Measurements from ENCODE around the gene TMEM151B.

Gene TMEM151B

DNA sequence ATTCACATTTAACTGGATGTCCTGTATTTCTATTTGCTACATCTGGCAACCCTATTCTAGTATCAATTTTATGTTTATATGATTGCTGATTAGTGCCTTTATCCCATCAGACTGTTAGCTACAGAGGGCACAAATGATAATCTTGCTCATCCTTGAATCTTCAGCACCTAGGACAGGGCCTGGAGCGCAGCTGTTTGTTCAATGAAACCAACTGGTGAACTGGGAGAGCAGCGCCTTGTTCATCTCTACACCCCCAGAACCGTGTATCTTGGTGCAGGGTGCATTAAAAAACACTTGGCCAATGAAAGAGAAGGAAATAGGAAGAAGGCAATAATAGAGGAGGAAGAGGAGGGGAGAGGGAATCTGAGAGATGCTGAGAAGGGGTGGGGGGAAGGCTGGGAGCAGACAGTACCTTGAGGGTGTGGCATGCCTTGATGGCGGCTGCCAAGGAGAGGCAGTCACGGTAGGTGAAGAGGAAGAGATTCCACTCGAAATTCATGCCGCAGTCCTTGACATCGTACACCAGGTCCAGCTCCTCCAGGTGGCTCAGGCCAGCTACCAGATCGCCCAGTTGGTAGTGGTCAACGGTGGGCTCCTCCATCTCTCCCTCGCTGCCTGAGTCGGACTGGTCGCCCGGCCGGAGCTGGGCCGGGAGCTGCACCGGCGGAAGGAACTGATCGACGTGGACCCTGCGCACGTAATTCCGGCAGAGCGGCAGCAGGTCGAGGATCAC, 15.5 kb downstream of the TMEM151B start:
- DNase-seq: no peak

DNA sequence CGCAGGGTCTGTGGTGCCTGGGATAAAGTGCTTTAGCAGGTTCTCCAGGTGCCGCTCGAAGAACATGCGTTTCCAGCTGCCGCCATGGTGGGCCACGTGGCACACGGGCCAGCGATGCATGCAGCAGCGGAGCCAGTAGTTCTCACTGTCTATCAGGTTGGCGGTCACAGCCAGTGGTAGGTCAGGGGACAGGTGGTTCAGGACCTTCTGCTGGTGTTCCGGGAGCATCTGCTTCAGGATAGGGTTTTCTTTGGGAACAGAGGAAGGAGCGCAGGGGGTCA, 16.0 kb downstream of the TMEM151B start:
- no peak for DNase-seq

GRCh38 chr6:44286747-44287146, 16.5 kb downstream of the TMEM151B start:
- DNase-seq: no peak

GRCh38 chr6:44289726-44290260, 19.5 kb downstream of the TMEM151B start:
- no peak for DNase-seq

DNA sequence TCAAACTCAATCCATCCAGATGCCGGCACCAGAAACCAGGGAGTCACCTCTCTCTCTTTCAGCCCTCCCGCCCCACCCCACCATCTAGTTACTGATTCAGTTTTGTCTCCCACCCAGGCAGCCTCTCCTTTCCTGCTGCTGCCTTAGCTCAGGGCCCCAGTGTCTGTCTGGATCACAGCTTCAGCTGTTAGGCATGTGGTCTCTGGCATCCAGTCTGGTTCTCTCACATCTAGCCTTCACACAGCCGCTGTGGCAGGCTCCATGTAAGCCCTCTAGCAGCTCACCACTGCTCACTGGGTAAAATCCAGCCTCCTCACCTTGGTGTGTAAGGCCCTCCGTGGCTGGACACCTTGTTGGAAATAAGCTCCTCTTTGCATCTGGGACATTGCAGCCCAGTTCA, 21.6 kb downstream of the TMEM151B start:
- DNase-seq: no peak

DNA sequence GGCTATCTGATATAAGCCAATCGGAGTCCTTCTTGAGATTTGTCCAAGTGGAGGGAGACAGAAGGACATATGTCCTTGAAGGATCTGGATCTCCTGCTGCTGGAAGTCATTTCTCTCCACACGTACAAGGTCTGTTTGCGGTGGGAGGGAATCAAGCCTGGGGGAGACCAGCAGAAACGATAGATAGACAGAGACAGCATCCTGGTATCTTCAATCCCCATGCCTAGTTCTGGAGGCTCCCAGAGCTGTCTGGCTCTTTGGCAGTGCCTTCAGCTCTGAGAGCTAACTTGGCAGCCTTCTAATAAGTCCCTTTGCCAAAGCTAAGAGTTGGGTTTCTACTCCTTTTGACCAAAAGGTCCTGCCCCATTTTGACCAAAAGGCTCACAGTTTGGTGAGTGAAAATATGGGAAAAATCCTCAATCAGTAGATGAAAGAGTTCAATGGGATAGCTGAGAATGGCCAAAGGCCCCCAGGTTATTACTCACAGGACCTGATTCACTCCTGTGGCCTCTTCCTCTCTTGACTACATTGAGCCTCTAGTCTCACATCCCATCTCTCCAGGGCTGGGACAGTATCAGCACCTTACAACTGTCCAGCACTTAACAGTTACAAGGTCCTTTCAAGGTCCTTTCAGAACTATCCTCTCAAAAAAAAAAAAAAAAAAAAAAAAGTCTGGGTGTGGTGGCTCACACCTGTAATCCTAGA, 22.6 kb downstream of the TMEM151B start:
- no peak for DNase-seq

- no peak for DNase-seq
These were observed 24.9 kb downstream of the TMEM151B start for GRCh38 chr6:44294832-44295791.

- peak; percentile 52 for DNase-seq
These were observed 27.1 kb downstream of the TMEM151B start for GRCh38 chr6:44297063-44298038.

- DNase-seq: no peak
These were observed 28.0 kb downstream of the TMEM151B start for GRCh38 chr6:44298055-44298803.

DNA sequence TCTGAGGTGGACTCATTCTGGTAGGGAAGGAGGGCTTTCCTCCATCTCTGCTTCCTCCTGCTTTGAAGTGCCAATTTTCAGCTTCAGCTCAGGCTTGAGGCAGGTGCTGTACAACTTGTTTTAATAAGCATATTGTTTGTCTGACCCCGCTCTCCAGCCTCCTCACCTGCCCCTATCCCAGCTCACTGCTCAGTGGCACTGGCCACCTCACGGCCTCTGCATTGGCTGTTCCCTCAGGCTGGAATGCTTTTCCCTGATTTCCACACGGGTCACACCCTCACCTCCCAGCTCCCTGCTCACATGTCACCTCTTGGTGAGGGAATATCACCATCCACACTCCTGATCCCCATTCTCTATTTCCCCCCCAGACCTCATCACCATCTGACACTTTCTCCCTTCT, 28.6 kb downstream of the TMEM151B start:
- no peak for DNase-seq

- no peak for DNase-seq
These were observed 30.1 kb downstream of the TMEM151B start for GRCh38 chr6:44300292-44300823.

- no peak for DNase-seq
These were observed 30.9 kb downstream of the TMEM151B start for GRCh38 chr6:44301106-44301505.

DNA sequence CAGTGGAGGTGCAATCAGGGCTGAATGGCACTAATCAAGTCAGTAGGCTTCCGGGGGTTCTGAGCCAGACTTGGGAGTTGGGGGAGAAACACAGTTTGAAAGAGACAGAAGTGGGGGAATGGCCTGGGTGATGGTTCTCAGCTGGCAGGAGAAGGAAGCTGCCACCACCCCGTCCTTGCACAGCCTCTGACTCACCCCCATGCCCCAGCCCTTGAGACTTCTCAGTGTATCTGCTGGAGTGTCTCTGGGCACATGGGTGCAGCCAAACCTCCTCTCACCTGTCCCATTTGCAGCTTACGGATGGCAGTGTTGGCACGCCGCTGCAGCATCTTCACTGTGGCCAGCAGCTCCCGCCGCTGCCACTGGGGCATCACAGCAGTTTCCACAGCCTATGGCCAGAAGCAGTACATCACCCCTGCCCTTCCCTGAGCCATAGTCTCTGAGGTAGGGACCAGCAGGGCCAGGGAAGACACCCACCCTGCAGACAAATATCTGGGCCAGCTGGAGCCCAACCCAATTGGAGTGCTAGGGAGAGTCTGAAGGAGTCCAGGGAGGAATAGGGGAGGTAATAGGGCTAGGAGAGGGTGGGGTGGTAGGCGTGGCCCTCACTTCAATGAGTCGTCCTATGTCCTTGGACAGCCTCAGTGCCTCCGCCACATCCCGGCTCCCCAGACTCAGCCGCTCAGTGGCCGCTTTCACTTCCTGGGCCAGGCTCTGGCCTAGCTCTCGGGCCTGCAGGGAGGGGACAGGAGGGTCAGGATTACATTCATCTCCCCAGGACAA, 31.7 kb downstream of the TMEM151B start:
- DNase-seq: no peak

DNA sequence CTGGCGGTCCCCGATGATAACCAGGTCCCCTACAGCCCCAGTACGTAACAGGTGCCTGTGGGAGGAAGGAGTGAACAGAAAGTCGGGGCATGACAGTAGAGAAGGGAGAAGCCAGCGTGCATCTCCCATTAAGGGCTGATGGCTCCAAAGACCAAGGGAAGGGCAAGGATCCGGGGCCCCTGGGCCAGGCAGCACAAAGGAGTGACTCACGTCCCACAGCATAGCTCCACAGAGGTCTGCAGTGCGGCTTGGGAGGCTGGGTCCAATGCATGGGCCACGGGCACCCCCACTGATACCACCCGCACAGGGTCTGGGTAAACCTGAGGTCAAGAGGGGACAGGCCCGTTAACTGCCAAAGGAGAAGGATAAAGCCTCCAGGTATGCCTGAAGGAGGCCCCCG, 32.6 kb downstream of the TMEM151B start:
- DNase-seq: no peak

- DNase-seq: no peak
These were observed 33.6 kb downstream of the TMEM151B start for GRCh38 chr6:44303842-44304241.

DNA sequence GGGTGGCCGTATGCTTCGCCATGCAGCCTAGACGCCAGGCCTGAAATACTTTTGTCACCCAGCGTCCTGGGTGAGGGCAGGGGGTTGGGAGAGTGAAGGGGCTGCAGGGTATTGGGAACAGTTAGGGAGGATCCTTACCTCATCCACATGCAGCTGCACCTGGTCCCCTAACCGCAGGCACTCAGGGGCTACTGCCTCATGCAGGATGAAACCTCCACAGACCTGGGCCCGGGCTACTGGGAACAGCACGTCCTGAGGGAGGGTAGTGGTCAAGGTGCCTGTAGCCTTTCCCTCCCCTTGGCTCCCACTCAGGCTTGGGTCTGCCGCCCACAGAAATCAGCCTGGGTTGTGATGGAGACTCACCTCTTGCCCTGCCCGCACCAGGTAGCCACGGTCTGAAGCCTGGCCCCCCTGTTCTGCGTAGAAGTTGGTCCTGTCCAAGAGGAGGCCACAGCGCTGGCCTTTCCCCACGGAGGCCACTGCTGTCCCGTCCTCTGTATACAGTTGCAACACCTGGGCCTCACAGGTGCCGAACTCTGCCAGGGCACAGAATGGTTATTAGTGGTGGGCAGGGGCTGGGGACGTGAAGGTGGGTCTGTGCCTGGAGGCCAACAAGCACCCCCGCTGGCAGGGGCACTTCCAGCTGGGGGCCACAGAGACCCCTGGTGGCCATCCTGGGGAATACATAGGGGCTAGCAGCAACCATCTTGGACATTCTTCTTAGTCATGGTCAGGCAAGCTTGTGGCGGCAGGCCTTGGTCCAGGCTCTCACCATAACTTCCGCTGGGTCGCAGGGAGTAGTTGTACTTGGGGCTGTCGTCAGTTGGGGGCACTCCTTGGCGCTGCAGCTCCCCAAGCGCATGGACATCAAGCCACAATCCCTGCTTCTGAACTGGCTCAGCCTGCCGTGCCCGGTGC, 34.3 kb downstream of the TMEM151B start:
- peak; percentile 16 for DNase-seq

GRCh38 chr6:44305200-44305725, 35.0 kb downstream of the TMEM151B start:
- no peak for DNase-seq

GRCh38 chr6:44306710-44307109, 36.5 kb downstream of the TMEM151B start:
- DNase-seq: no peak

DNA sequence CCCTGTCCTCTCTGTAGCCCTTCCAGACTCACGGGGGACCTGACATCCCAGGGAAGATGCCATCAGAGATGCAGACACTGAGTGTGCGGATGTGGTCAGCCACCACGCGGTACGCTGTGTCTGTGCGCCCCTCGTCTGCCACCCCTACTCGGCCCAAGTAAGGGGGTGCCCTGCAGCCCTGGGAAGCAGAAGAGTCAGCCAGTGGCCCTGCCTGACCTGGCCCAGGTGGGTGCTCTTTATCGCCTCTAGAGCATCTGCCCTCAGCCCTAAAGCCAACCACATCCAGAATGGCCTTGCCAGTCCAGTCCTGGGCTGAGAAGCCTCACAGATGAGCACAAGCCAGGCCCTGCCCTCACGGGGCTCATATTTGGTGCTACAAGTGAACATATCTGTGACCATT, 37.0 kb downstream of the TMEM151B start:
- DNase-seq: no peak

All from NCI-H345 (cell line).